Natural killer cell treated with Interleukin-12 subunit alpha and Interleukin-12 subunit beta and Interleukin-15 and Interleukin-18, amount 100 ng/mL, for 72 hours (primary cell): ENCODE results near the gene RGS10. TPM values are rescaled to one million over a fixed set of nuclear protein-coding genes. Genes with fewer than 3 reads are reported as not detected.

Experiments
- ATAC-seq, 2 donors: fragments of 150-1000 bp; cut with Tn5 transposase in 1 of 2; sonication (Bioruptor Pico), chemical (Tn5 transposase) in 1 of 2; 2 replicates each; pipeline ENCODE4 v1.10.0; 2021
- DNase-seq: peaks from one replicate; pipeline ENCODE4 v3.0.0; 2022; ENCODE audit warnings: low spot score
- H3K27ac Mint-ChIP-seq, 2 donors: 1 replicate in 1 of 2; 2 replicates in 1 of 2; pipeline ENCODE4 v1.8.0; 2022; ENCODE audit warnings: mixed read lengths in 2 of 2, mild to moderate bottlenecking in 1 of 2, moderate library complexity in 1 of 2
- H3K27me3 Mint-ChIP-seq, 2 donors: 1 replicate in 1 of 2; 2 replicates in 1 of 2; pipeline ENCODE4 v1.8.0; 2022; ENCODE audit warnings: mixed read lengths in 2 of 2
- H3K36me3 Mint-ChIP-seq: one replicate; pipeline ENCODE4 v1.8.0; 2022; ENCODE audit warnings: mixed read lengths
- H3K4me1 Mint-ChIP-seq, 2 donors: 1 replicate in 1 of 2; 2 replicates in 1 of 2; pipeline ENCODE4 v1.8.0; 2022; ENCODE audit warnings: low read depth in 2 of 2, mixed read lengths in 2 of 2, mild to moderate bottlenecking in 1 of 2
- H3K4me3 Mint-ChIP-seq: one replicate; pipeline ENCODE4 v1.8.0; 2022; ENCODE audit warnings: mixed read lengths
- H3K9me3 Mint-ChIP-seq: 2 replicates; pipeline ENCODE4 v1.8.0; 2022; ENCODE audit warnings: mixed read lengths
- total RNA-seq, 2 donors: library from RNA; stranded (reverse); gene quantifications; one replicate each; pipeline ENCODE4 v1.2.3, GENCODE V29; 2022

The RGS10 gene
- total RNA-seq, 2 donors from 2014 or later, result 23.0 to 26.1 TPM

DNA sequence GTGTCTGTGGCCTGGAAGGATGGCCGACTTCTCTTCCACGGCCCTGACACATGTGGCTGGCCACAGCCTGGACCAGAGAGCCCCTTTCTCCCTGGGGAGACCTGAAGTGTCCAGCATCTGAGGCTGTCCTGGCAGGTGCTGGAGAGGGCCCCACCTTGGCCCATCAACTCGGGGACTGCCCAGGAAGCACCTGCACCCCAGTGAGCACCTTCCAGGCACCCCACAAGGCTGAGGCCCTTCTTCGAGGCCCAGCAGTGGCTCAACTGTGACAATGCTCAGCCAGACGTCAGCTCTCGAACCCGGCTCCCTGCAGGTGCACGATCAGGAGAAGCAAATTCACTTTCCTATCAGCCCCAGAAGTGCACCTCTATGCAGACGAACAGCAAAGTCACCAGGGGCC, 24.3 kb downstream of the RGS10 start:
- Mint-ChIP-seq H3K4me3 (peak overlapping the region; percentile 59), H3K4me1 (peaks cover 17 to 29% of the 10 kb centered on the region in 2 donors)
- no peak for DNase-seq

DNA sequence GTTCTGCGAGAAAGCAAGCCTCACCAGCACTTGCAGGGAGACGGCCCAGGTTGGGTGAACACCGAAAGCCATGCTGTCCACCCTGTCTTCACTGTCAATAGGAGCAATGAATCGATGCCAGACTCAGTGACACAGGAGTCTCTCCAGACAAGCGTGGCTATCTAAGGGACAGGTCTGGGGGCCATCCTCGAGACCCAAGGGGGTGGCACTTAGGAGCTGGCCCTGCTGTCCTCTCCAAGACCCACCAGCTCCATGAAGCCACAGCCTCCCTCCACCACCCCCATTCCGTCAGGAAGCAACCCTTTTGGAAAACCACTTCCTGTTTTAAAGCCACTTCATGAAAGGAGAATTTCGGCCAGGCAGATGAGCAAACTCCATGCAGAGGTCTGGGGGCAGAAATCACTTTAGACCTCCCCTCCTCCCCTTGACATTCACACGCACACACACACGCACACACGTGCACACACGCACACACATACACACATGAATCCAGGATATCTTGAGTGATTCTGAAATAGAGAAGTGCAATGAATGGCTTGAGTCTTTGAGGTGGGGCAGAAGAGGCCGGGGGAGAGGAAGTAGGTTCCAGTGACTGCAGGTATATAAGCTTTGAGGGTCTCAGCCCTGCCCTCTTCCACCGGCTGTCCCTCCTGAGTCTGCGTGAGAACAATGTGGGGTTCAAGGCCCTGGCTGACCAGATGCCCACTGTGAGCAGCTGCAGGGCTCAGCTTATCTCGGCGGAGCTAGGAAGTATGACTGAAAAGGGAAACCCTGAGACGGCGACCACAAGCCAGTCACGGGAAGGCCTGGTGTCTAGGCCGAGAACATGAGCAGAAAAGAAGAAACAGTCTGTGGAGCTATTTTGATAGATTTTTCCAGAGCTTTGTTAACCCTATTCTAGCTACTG, 25.0 kb downstream of the RGS10 start:
- ATAC-seq (peak; percentile 70 to 79), DNase-seq (no peak)
- no peaks in the 10 kb centered on the region for H3K9me3 Mint-ChIP-seq
- no peaks in the 10 kb centered on the region for H3K36me3 Mint-ChIP-seq
- no peaks in the 10 kb centered on the region for H3K27me3 Mint-ChIP-seq
- peak overlapping the region; percentile 78 to 84 for H3K27ac Mint-ChIP-seq
- H3K4me3 Mint-ChIP-seq, result peak overlapping the region; percentile 59
- H3K4me1 Mint-ChIP-seq, result peaks cover 17 to 29% of the 10 kb centered on the region in 2 donors

More for the DNA sequence above, 24.3 kb downstream of the RGS10 start:
- Mint-ChIP-seq H3K27ac (peak overlapping the region; percentile 78 to 84), H3K36me3 (no peaks in the 10 kb centered on the region), H3K9me3 (no peaks in the 10 kb centered on the region), H3K27me3 (no peaks in the 10 kb centered on the region)
- no peak for ATAC-seq

DNA sequence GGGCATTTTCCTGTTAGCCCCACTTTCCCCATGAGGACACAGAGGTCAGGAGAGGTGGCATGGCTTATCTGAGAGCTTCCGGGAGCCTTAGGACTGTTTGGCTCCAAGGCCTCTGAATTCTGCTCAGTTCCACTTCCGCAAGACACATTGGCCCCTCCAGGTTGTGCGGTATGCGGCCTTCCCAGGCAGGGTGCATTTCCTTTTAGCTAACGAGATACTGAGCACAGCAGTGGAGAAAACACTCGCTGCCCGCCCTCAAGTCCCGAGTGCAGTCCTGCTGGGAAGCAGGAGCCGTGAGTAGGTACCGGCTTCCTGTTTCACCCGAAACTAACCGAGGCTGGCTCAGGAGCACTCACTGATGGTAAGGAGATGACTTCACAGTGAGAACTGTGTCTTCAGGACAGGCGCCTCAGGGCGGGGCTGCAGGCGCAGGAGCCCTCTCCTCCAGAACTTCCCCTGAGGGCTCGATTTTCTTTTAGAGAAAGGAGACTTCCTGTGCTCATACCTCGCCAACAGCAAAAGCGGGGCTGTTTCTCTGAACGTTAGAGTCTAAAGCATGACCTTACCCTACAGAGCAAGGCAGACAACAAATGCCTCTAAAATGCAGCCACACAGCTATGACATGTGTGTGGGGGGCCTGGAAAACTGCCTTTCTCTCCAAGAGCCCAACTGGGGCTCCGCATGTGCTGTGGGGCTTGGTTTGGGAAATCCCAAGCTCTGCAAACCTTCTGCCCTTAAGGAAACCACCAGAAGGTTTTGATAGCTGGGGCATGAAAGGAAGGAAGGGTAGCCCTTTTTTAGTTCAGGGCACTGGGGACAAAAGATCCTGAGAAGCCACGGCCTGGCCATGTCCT, 25.9 kb downstream of the RGS10 start:
- peak overlapping the region; percentile 59 for H3K4me3 Mint-ChIP-seq
- H3K4me1 Mint-ChIP-seq, result peaks cover 17 to 29% of the 10 kb centered on the region in 2 donors
- H3K27ac Mint-ChIP-seq, result peak overlapping the region; percentile 78 to 84
- H3K9me3 Mint-ChIP-seq, result no peaks in the 10 kb centered on the region
- H3K27me3 Mint-ChIP-seq, result no peaks in the 10 kb centered on the region
- no peaks in the 10 kb centered on the region for H3K36me3 Mint-ChIP-seq
- no peak for DNase-seq
- ATAC-seq, result peak; percentile 84 to 87

DNA sequence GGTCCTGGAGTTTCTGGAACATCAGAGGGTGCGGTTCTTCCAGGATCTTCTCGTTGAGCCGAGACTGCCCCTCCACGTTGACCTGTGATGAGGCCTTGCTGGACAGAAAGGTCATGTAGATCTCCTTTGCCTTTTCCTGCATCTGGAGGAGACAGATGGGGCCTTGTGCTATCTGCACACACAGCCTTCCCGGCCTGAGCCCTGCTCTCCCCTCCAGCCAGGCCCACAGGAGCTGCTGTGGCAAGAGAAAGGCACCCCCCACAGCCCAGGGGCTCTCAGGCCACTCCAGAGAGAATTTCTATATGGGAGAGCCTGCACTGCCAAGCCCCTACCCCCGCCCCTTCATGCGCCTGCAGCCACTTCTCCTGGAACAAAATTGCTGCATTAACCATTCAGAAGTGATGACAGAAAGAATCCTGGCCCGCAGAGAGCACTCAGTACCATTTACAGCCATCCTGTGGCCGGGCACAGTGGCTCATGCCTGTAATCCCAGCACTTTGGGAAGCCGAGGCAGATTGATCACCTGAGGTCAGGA, 26.9 kb downstream of the RGS10 start:
- Mint-ChIP-seq H3K9me3 (no peaks in the 10 kb centered on the region), H3K27me3 (no peaks in the 10 kb centered on the region), H3K4me1 (peaks cover 17 to 29% of the 10 kb centered on the region in 2 donors), H3K4me3 (no peak overlapping the region), H3K27ac (peak overlapping the region in 1 of 2 donors; percentile 39), H3K36me3 (no peaks in the 10 kb centered on the region)
- DNase-seq (no peak), ATAC-seq (no peak)

DNA sequence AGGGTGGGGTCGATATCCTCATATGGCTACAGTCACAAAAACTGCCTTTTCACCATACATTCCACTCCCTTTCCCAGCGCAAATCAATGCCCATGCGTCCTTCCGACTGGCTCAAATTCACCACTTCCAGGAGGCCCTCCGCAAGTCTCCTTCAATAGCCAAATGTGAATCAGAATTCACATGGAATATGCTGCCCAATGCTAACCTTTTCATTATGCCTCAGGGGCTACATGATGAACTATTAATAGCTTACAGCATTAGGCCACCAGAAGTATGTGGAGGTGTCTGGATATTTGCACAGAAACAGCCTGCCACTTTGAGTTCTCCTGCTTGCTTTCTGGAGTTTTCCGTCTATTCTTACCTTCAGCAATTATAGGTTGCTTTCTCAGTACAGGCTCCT, 27.7 kb downstream of the RGS10 start:
- DNase-seq (no peak), ATAC-seq (no peak)
- no peaks in the 10 kb centered on the region for H3K9me3 Mint-ChIP-seq
- peak overlapping the region in 1 of 2 donors; percentile 39 for H3K27ac Mint-ChIP-seq
- no peaks in the 10 kb centered on the region for H3K27me3 Mint-ChIP-seq
- H3K4me3 Mint-ChIP-seq, result no peak overlapping the region
- H3K4me1 Mint-ChIP-seq, result peaks cover 15 to 29% of the 10 kb centered on the region in 2 donors
- no peaks in the 10 kb centered on the region for H3K36me3 Mint-ChIP-seq

DNA sequence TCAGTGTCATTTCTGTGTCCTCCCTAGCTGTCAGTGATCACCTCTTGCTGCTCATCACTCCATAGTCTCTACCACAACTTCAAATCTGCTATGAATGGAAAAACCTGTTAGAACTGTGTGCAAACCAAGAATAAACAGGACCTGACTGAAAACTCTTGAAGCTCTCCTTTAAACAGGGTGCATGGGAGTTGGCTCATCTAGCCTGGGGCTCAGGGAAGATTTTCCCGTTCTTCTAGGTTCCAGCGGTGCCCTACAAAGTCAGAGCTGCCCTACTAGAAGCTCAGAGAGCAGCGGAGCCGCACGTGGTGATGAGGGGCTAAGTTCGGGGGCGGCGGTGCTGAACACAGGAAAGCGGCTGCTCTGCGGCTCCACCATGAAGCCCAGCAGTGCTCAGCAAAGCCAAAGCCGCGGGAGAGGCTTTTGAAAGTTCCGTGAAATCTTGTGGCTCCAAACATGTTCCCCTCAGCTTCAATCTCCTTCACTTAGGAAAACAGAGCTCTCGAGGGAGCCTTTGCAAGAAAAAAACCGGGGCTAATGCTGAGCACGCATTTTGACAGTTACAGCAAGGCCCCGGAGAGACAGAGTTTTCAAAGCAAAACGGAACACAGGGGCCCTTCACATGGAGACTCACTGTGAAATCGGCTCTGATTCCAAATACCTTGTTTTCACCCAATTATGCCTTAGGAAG, 30.5 kb downstream of the RGS10 start:
- Mint-ChIP-seq H3K27ac (no peak overlapping the region), H3K4me1 (peaks cover 4 to 7% of the 10 kb centered on the region in 2 donors), H3K9me3 (no peaks in the 10 kb centered on the region), H3K27me3 (no peaks in the 10 kb centered on the region), H3K36me3 (no peaks in the 10 kb centered on the region), H3K4me3 (no peak overlapping the region)
- no peak for ATAC-seq
- no peak for DNase-seq

DNA sequence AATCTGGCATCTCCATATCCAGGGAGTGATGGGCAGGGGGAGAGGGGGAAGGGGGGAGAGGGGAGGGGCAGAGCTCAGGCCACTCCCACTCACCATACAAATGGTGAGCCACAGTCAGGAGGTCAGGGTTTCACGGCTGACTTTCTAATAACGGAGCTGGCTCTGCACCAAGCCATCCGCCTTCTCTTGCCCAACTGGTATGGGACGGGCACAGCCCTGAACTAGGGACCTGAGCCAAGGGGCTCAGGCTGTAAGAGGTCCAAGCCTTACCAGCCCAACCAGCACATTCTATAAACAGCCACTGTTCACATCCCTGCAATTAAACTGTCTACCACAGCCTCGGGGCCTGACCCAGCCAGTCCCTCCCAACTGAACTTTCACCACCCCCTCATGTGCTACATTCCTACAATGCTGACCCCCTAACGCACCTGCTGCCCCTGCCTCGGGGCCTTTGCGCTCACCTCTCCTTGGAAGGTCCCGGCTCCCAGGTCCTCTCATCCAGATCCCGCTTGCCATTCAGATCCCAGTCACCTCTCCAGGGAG, 32.5 kb downstream of the RGS10 start:
- no peak for DNase-seq
- Mint-ChIP-seq H3K36me3 (no peaks in the 10 kb centered on the region), H3K9me3 (no peaks in the 10 kb centered on the region), H3K27me3 (no peaks in the 10 kb centered on the region), H3K4me3 (no peak overlapping the region), H3K27ac (peak overlapping the region in 1 of 2 donors; percentile 47), H3K4me1 (no peaks in the 10 kb centered on the region)
- peak in 1 of 2 donors; percentile 17 for ATAC-seq

DNA sequence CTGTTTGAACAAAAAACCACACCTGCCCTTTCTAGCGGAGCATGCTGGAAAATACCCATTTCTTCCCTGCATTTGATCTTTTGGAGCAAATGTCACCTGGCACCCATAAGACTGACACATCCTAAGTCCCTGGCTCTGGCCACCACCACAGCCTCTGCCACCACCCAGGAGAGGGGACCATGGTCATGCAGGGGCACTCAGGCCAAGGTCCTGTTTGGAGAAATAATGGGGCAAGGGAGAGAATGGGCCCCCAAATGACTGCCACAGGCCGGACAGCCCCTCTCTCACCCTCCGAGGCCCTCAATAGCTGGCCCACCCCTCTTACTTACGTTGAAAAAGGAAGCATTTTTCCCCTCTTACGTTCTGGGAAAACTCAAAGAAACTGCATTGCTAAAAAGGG, 35.4 kb downstream of the RGS10 start:
- Mint-ChIP-seq H3K36me3 (no peaks in the 10 kb centered on the region), H3K9me3 (no peaks in the 10 kb centered on the region), H3K4me3 (no peak overlapping the region)

DNA sequence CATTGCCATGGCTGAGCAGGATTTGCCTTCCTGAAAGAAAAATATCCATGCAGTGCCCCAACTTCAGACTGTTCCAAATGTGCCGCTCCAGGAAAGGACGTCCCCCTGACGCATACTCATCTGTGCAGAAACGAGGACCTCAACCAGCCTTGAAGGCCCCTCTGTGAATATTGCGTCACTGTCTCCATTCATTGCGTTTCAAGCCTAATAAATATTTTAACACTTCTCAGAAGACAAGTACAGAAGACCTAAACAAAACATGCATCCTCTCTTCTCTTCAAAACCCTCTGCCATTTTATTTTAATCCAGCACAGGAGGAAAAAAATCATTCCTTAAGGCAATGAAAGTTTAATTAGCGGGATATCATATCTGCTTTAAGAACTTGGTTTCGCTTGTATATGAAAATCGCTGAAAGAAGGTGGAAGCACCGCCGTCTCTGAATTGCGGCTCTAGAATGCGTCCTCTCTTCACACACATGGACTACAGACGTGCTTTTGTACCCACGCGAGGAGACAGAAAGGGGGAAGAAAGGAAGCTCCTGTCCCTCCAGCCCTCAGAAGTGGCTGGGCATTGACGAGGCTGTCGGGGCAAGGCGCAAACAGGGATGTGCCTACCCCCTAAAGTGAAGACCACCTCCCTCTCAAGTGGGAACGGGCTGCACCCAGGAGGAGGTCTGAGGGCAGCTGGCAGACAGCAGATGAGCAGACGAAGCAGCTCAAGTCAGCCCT, 36.8 kb downstream of the RGS10 start:
- Mint-ChIP-seq H3K9me3 (no peaks in the 10 kb centered on the region), H3K36me3 (no peaks in the 10 kb centered on the region), H3K27me3 (no peaks in the 10 kb centered on the region), H3K4me1 (peaks cover 20 to 21% of the 10 kb centered on the region in 2 donors), H3K4me3 (no peak overlapping the region), H3K27ac (no peak overlapping the region)
- DNase-seq, result no peak
- no peak for ATAC-seq

More for the DNA sequence above, 35.4 kb downstream of the RGS10 start:
- Mint-ChIP-seq H3K27me3 (no peaks in the 10 kb centered on the region), H3K27ac (no peak overlapping the region), H3K4me1 (peaks cover 16 to 17% of the 10 kb centered on the region in 2 donors)
- no peak for ATAC-seq
- DNase-seq, result no peak

DNA sequence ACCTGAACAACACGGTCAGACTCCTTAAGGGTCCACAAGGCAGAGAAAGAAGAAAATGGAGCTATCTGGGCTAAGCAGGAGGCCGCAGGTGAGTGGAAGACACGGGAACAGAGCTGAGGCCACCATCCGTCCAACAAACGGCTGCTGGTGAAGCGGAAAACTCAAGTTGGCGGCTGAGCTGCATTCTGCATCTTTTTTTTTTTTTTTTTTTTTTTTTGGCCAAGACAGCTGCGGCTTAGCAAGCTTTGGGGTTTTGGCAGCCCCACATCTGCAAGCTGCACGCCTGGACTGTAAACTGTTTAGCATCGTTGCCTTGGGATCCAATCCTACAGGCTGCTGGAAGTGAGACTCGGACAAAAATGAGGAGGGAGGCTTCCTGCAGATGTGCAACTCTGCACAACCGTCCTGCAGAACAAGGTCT, 37.4 kb downstream of the RGS10 start:
- H3K4me3 Mint-ChIP-seq, result no peak overlapping the region
- no peaks in the 10 kb centered on the region for H3K27me3 Mint-ChIP-seq
- H3K36me3 Mint-ChIP-seq, result no peaks in the 10 kb centered on the region
- H3K27ac Mint-ChIP-seq, result no peak overlapping the region
- DNase-seq (no peak), ATAC-seq (no peak)
- H3K4me1 Mint-ChIP-seq, result peaks cover 20 to 25% of the 10 kb centered on the region in 2 donors
- H3K9me3 Mint-ChIP-seq, result no peaks in the 10 kb centered on the region

DNA sequence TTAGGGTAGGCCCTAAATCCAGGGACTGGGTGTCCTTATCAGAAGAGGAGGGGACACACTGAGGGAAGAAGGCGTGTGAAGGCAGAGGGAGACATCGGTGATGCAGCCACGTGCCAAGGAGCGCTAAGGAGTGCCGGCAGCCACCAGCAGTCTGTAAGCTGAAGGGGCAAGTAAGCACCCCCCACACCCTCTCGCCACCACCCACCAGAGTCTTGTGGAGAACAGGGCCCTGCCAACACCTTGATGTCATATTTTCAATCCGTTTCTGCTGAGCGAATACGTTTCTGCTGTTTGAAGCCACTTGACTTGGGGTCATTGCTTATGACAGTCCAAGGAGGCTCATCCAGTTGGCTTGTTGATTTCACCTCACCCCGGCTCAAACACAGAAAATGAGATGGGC, 37.9 kb downstream of the RGS10 start:
- Mint-ChIP-seq H3K36me3 (no peaks in the 10 kb centered on the region), H3K27ac (no peak overlapping the region), H3K9me3 (no peaks in the 10 kb centered on the region), H3K4me3 (no peak overlapping the region), H3K4me1 (peaks cover 20 to 25% of the 10 kb centered on the region in 2 donors), H3K27me3 (no peaks in the 10 kb centered on the region)
- no peak for ATAC-seq
- no peak for DNase-seq

DNA sequence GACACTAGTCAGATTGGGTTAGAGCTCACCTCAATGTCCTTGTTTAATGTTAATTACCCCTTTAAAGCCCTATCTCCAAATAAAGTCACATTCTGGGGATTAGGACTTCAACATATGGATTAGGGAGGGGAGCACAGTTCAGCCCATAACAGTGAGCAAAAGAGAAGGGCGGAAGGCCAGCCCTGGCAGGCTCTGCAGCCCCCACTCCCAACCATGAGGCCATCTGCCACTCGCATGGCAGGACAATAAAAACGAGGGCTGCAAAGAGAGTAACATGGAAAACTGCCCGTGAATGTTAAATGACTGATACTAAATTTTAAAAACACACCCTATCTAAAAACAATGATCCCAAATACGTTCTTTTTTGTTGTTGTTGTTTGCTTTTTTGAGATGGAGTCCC, 38.7 kb downstream of the RGS10 start:
- peaks cover 20 to 25% of the 10 kb centered on the region in 2 donors for H3K4me1 Mint-ChIP-seq

More for the DNA sequence above, 38.7 kb downstream of the RGS10 start:
- Mint-ChIP-seq H3K36me3 (no peaks in the 10 kb centered on the region), H3K4me3 (no peak overlapping the region), H3K9me3 (no peaks in the 10 kb centered on the region), H3K27me3 (no peaks in the 10 kb centered on the region), H3K27ac (no peak overlapping the region)
- ATAC-seq (no peak), DNase-seq (no peak)
